Tibial nerve (tissue), 4 donors: ENCODE measurements around the gene HOXB7. TPM values are rescaled to one million over a fixed set of nuclear protein-coding genes. Genes with fewer than 3 reads are reported as not detected.

ENCODE experiments used
- DNase-seq, 2 donors: peaks; one replicate each; pipeline ENCODE4 v3.0.0-alpha.2; 2019; ENCODE audit warnings: low spot score in 2 of 2
- H3K27ac ChIP-seq, 4 donors: fragments of 200-600 bp; sonication (generic) in 3 of 4; one replicate each; pipeline ENCODE4 v1.5.1; 2017 to 2019; ENCODE audit warnings: mild to moderate bottlenecking in 1 of 4
- H3K27me3 ChIP-seq, 2 donors: fragments of 200-600 bp; sonication (generic) in 1 of 2; one replicate each; pipeline versions ENCODE4 v1.5.1 to v1.6.0; 2017 to 2019
- H3K36me3 ChIP-seq, 3 donors: fragments of 200-600 bp; sonication (generic); one replicate each; pipeline ENCODE4 v1.5.1; 2018 to 2019
- H3K4me1 ChIP-seq, 4 donors: fragments of 200-600 bp; sonication (generic) in 3 of 4; one replicate each; pipeline ENCODE4 v1.5.1; 2017 to 2019
- H3K4me3 ChIP-seq, 4 donors: fragments of 200-600 bp; sonication (generic) in 3 of 4; one replicate each; pipeline ENCODE4 v1.5.1; 2017 to 2019; ENCODE audit warnings: mild to moderate bottlenecking in 1 of 4, moderate library complexity in 1 of 4
- H3K9me3 ChIP-seq, 4 donors: fragments of 200-600 bp; sonication (generic) in 3 of 4; one replicate each; pipeline ENCODE4 v1.5.1; 2017 to 2019
- CTCF ChIP-seq, 5 experiments: fragments of 200-600 bp in 3 of 5; fragments of 450-650 bp in 2 of 5; sonication (generic) in 3 of 5; IDR thresholded peaks; one replicate each; pipeline ENCODE4 v1.5.1; 2016 to 2019; ENCODE audit warnings: antibody characterized with exemption in 5 of 5, mild to moderate bottlenecking in 3 of 5, moderate library complexity in 2 of 5
- EP300 ChIP-seq, 2 donors: sonication (generic); formaldehyde crosslinking; IDR thresholded peaks; one replicate each; pipeline ENCODE4 v1.6.1; 2017; ENCODE audit warnings: antibody characterized with exemption in 2 of 2, mild to moderate bottlenecking in 1 of 2
- POLR2A ChIP-seq, 2 donors: fragments of 450-650 bp; IDR thresholded peaks; one replicate each; pipeline ENCODE4 v1.6.1; 2017; ENCODE audit warnings: antibody characterized with exemption in 2 of 2, mild to moderate bottlenecking in 2 of 2, moderate library complexity in 2 of 2
- WGBS, 2 donors: methylation state at CpG; one replicate each; pipeline ENCODE4 v1.1.5; 2018; 5-methylcytosine and 5-hydroxymethylcytosine counted together
- total RNA-seq, 4 donors: library from RNA; depleted of rRNA; stranded (reverse); fragments of >200 nt; gene quantifications; one replicate each; pipeline ENCODE4 v1.1.0, GENCODE V29; 2016

The HOXB7 gene
- total RNA-seq, 4 donors from 2014 or later = 1.8 to 4.0 (median 2.3) TPM

GRCh38 chr17:48647103-48647962 lies 36.5 kb upstream of the HOXB7 start:
- WGBS, 2 donors = 2 to 3% methylated on average over 29 to 30 of the region's 30 CpGs
- Histone ChIP-seq H3K9me3 (no peaks in the 10 kb centered on the region), H3K27me3 (peaks cover 0 to 91% of the 10 kb centered on the region in 2 donors), H3K27ac (peak overlapping the region in 1 of 4 donors; percentile 70), H3K4me3 (peak overlapping the region in 3 of 4 donors; percentile 20 to 46 (median 34)), H3K36me3 (no peaks in the 10 kb centered on the region), H3K4me1 (peaks cover 0 to 17% (median 4%) of the 10 kb centered on the region in 4 donors)
- DNase-seq = no peak
- TF ChIP-seq EP300 (IDR thresholded peaks at IDR 0.05) (no peak), CTCF (IDR thresholded peaks at IDR 0.05) (no peak), POLR2A (IDR thresholded peaks at IDR 0.05) (no peak)

GRCh38 chr17:48646183-48647102 lies 35.6 kb upstream of the HOXB7 start:
- TF ChIP-seq POLR2A (IDR thresholded peaks at IDR 0.05) (no peak), CTCF (IDR thresholded peaks at IDR 0.05) (no peak), EP300 (IDR thresholded peaks at IDR 0.05) (no peak)
- Histone ChIP-seq H3K36me3 (no peaks in the 10 kb centered on the region), H3K27me3 (peaks cover 0 to 95% of the 10 kb centered on the region in 2 donors), H3K27ac (peak overlapping the region in 1 of 4 donors; percentile 74), H3K4me1 (peaks cover 0 to 17% (median 4%) of the 10 kb centered on the region in 4 donors), H3K9me3 (no peaks in the 10 kb centered on the region), H3K4me3 (peak overlapping the region in 2 of 4 donors; percentile 34 to 46)
- WGBS, 2 donors = 2 to 6% methylated on average over 34 to 61 of the region's 80 CpGs
- no peak for DNase-seq

GRCh38 chr17:48645639-48646182 lies 34.9 kb upstream of the HOXB7 start:
- DNase-seq = no peak
- Histone ChIP-seq H3K9me3 (no peaks in the 10 kb centered on the region), H3K36me3 (no peaks in the 10 kb centered on the region), H3K27me3 (peaks cover 0 to 97% of the 10 kb centered on the region in 2 donors), H3K4me1 (peaks cover 0 to 17% (median 4%) of the 10 kb centered on the region in 4 donors), H3K27ac (peak overlapping the region in 1 of 4 donors; percentile 74), H3K4me3 (peak overlapping the region in 1 of 4 donors; percentile 34)
- 34 to 40% methylated on average over 14 of the region's 14 CpGs for WGBS, 2 donors
- TF ChIP-seq POLR2A (IDR thresholded peaks at IDR 0.05) (no peak), CTCF (IDR thresholded peaks at IDR 0.05) (no peak), EP300 (IDR thresholded peaks at IDR 0.05) (no peak)

- DNase-seq = no peak
- Histone ChIP-seq H3K36me3 (no peaks in the 10 kb centered on the region), H3K9me3 (no peaks in the 10 kb centered on the region), H3K27ac (no peak overlapping the region), H3K4me3 (no peak overlapping the region), H3K4me1 (peaks cover 0 to 17% (median 4%) of the 10 kb centered on the region in 4 donors), H3K27me3 (peaks cover 0 to 97% of the 10 kb centered on the region in 2 donors)
- 49 to 57% methylated on average over 6 of the region's 6 CpGs for WGBS, 2 donors
- TF ChIP-seq EP300 (IDR thresholded peaks at IDR 0.05) = no peak
- no peak for TF ChIP-seq POLR2A (IDR thresholded peaks at IDR 0.05)
- TF ChIP-seq CTCF (IDR thresholded peaks at IDR 0.05) = no peak
These were observed 34.2 kb upstream of the HOXB7 start for GRCh38 chr17:48644910-48645557.
